ENCODE results near the gene PANK4.

The PANK4 gene

DNA sequence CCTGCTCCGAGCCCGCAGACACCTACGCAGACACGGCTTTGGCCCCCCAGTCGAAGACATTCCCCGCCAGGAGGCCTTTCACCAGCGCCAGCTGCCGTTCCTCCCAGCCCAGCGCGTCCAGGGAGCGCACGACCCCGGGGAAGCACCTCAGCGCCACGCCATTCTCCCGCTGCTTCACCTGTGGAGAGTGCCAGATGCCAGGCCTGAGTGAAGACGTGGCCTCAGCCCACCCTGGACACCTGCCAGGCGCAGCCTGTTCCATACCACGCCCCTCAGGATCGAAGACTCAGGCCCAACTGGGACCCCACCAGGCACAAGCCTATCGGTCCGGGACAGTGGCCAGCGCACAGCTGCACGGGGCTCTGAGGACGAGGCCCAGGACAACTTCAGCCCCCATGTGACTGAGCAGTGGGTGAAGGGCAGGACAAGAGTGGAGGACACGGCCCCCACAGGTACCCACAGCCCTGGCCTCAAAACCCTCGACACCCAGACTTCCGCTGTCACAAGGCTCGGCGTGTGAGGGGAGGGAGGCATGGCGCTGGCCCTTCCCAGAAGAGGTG, 13.5 kb downstream of the PANK4 start:
- DNase-seq (ENCODE audit: low spot score): no peak

DNA sequence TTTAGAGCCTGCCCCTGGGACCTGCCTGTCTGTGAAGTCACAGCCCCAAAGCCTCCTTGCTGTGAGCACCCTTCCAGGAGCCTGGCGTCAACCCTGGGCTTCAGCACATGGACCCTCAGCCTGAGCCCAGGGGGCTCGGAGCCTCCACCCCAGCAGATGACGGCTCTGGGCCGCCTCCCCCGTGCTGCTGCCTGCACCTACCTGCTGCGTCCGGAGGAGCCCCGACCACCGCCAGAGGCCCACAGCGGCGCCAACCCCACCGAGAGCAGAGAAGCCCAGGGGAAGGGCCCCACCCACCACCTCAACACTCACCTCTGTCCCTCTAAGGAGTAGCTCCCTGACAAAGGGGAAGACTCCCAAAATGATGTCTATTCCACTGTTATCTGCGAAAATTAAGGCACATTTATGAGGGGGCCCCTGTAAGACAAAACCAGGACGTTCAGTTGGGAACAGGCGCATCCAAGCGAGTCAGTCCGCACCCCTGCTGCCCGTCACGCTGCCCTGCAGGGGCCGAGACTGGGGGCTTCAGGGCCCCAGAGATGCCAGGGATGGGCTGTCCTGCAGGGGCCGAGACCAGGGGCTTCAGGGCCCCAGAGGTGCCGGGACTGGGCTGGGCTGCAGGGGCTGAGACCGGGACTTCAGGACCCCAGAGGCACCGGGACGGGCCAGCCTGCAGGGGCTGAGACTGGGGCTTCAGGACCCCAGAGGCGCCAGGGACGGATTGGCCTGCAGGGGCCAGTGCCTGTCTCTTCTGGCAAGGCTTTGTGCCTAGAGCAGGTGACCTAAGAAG, 15.8 kb downstream of the PANK4 start:
- no peak for DNase-seq (ENCODE audit: low spot score)

DNA sequence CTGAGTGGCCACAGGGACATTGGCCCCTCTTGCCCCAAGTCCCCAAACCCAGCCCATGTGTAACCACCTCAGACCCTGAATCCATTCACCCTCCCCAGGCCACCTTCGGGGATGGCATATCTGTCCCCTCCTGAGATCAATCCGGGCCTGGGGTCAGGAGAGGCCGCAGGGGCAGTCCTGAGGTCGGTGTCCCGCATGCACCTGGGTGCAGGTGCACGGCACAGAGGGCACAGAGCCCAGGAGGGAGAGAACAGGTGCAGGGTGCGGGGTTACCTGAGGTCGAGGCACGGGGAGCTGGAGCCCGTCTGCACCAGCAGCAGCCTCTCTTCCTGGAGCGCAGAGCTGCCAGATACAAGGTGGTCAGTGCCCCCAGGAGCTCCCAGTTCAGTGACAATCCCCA, 16.8 kb downstream of the PANK4 start:
- no peak for DNase-seq (ENCODE audit: low spot score)

DNA sequence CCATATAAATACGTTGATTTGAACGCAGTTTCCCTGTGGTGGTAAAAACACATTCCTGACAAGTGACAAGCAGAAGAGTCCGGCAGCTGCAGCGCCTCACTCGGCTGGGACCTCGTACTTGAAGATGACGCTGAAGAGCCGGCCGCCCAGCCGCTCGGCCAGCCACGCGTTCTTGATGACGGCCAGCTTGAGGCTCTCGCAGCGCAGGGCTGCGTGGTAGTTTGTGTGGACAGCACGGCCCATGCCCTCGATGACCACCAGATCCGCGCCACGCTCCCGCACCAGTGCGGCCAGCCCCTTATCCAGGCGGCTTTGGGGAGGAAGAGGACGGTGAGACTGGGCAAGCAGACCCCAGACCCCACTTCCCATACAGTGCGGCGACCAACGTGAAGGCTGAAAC, 17.6 kb downstream of the PANK4 start:
- DNase-seq (ENCODE audit: low spot score): no peak

DNA sequence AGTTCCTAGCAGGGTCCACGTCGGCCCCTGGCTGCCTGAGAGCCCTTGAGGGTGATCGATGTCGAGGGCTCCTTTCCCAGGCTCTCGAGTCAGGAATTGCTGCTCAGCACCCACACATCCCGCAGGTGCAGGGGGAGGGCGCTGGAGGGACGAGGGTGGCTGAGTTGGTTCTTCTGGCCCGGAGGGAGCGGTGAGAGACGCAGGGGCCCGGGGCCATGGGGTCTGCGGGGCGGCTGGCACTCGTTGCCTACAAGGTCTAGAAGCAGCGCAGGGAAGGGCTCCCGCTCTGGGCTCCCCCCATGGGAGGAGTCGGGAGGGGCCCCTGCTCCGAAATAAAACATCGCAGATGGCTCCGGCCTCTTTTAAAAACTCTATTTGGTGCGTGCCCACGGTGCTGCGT, 18.2 kb downstream of the PANK4 start:
- no peak for DNase-seq (ENCODE audit: low spot score)

DNA sequence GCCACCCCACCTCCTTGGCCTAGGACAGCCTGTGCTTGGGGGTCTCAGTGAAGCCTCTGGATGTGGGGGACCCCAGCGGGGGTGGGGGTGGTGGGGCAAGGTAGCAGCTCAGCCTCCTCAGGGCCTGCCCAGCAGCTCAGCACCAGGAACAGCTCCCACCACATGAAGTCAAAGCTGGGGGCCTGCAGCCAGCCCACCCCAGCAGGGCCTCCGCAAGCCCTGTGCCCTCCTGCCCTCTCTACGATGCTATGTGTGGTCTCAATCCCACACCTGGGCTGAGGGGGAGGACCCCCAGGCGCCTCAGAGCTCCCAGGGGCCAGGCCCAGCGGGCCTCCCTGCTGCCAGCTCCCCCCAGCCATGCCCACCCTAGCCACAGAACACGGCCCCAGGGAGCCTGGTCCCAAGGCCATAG, 18.6 kb downstream of the PANK4 start:
- DNase-seq (ENCODE audit: low spot score): no peak

DNA sequence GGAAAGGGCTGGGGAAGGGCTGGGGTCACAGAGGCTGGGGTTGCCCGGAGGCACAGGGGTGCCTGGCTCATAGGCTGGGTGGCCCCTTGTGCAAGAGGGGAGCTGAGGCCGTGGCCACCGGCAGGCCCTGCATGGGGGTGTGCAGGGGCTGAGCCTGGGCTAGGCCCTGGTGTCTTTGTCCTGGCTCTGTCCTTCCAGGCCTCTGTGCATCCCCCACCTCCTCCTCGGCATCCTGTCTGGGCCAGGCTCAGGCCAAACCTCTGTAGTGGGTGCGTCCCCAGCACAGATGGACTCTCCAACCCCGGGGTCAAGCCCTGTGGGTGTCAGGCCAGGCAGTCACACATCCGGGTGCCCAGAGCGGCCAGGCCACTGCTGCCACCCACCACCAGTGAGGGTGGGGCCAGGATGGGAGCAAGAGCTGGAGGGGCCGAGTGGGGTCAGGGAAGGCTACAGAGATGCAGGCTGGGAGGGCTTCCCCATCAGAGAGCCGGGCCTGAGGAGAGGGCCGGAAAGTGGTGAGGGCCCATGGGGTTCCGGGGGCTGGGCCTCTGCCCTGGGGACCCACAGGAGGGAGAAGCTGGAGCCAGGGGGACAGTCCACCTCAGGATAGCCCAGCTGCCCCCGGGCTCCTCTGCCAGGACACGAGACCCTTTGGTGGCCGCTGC, 19.4 kb downstream of the PANK4 start:
- no peak for DNase-seq (ENCODE audit: low spot score)

DNA sequence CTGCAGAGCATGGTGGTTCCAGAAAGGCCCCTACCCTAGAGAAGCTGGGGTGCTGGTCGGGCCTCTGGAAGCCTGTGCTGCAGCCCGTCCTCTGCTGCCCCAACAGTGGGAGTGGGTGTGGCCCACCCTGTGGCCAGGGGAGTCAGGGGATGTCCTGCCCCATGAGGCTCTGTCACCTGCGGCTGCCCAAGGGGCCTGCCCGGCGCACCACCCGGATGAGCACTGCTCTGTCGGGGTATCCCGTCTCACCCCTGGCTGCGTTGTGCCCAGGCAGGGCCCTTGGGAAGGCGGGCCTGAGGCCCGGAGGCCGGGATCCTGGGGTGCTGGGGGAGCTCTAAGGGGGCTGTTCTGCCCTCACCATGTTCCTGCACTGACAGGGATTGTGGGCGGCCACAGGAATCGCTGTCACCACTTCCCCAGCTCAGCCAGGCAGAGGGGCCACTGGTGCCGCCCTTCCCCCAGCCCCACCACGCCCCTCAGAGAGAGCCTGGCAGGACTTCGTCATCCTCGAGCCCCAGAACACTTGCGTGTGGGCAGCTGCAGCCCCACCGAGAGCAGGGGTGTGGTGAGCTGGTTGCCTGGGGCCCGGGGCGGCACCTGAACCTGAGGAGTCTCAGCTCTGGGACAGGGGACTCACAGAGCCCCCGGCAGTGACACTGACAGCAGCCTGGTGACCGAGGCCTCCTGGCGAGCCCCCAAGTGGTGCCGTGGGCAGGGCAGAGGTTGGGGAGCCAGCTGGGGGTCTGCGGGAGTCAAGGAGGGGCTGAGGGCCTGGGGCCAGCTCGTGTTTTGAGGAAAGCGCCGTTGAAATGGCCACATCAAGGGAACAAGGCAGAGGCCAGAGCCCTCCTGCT, 20.2 kb downstream of the PANK4 start:
- no peak for DNase-seq (ENCODE audit: low spot score)

DNA sequence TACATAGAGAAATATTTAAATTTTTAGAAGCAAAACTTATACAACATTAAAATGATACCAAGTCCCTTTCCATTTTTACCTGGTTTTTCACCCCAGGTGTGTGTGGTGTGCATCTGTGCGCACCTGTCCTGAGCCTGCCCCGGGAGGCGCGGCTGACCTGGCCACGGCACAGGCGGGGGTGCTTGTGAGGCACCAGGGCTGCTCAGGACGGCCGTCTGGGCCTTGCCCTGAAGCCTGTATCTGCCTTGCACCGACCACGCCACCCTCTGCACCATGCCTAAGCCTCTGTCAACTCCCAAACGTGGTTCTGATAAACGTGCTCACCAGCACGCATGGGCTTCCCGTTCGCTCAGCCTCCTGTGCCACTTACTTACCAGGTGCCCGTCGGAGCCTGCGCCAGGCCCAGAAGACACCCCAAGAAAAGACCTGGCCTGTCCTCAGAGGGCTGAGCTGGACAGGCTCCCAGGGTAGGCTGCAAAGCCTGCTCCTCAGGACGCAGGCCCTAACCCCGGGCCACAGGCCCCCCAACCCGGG, 20.9 kb downstream of the PANK4 start:
- no peak for DNase-seq (ENCODE audit: low spot score)

DNA sequence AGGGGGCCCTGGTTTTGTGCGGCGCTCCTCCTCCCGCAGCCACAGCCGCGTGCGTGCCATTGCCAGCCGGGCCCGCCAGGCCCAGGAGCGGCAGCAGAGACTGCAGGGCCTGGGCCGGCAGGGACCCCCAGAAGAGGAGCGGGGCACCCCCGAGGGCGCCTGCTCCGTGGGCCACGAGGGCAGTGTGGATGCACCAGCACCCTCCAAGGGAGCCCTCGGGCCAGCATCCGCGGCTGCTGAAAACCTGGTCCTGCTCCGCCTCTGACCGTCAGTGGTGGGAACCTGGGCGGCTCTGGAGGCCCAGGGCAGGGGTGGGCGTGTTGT, 21.5 kb downstream of the PANK4 start:
- no peak for DNase-seq (ENCODE audit: low spot score)

DNA sequence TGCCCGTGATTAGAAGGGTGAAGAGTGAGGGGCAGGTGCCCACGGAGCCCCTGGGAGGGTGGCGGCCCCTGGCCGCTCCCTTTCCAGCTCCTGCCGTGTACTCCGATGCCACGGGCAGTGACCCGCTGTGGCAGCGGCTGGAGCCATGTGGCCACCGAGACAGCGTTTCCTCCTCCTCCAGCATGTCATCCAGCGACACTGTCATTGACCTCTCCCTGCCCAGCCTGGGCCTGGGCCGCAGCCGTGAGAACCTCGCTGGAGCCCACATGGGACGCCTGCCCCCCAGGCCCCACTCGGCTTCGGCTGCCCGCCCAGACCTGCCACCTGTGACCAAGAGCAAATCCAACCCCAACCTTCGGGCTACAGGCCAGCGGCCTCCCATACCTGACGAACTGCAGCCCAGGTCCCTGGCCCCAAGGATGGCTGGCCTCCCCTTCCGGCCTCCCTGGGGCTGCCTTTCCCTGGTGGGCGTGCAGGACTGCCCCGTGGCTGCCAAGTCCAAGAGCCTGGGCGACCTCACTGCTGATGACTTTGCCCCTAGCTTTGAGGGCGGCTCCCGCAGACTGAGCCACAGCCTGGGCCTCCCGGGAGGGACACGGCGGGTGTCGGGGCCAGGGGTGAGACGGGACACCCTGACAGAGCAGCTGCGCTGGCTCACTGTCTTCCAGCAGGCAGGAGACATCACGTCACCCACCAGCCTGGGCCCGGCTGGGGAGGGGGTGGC, 22.0 kb downstream of the PANK4 start:
- DNase-seq (ENCODE audit: low spot score): no peak

DNA sequence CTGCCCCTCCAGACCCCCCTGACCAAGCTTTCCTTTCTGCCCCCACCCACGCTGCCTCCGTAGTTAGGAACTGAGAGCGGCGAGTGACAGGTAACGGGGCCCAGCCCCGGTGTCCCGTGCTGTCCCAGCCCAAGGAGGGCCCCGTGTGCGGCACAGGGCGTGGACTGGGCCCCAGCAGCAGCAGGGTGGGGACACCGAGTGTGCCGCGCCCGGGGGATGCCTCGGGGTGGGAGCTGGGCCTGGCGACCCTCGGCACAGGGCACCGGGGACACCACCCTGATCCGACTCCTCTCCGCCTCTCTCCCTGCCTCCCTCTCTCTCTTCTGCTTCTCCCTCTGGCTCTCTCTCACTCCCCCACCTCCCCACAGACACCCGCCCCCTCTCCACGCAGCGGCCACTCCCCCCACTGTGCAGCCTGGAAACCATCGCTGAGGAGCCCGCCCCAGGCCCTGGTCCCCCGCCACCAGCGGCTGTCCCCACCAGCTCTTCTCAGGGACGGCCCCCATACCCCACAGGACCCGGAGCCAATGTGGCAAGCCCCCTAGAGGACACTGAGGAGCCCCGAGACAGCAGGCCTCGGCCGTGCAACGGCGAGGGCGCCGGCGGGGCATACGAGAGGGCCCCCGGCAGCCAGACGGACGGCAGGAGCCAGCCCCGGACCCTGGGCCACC, 22.7 kb downstream of the PANK4 start:
- no peak for DNase-seq (ENCODE audit: low spot score)

DNA sequence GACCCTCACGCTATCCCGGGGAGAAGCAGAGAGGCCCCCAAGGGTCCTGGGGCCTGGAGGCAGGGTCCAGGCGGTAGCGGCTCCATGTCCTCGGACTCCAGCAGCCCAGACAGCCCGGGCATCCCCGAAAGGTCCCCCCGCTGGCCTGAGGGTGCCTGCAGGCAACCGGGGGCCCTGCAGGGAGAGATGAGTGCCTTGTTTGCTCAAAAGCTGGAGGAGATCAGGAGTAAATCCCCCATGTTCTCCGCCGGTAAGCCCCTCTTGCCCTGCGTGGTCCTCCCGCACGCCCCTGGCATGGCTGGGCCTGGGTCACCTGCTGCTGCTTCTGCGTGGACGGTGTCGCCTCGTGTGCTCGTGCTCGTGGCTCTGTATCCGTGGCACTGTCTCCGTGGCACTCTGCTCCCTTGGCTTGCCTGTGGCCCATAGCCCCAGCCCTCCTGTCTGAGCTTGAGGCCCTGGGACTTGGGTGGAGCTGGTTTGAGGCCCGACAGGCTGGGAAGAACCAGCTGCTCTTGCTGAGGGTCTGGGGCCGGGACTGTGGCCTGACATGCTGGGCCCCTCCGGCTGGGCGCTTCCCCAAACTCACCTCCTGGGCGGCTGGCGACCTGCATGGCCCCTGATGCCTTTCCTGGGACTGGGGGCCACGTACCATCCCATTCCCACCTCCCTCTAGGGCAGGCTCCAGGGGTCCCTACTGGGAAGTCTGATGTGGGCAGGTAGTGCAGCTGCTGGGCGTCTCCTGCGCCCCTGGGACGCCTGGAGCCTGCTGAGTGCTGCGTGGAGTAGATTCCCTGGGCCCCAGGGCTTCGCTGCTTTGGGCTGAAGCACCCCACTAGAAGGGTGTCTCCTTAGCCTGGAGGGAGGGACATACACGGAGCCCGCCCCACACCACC, 23.5 kb downstream of the PANK4 start:
- DNase-seq (ENCODE audit: low spot score): no peak

DNA sequence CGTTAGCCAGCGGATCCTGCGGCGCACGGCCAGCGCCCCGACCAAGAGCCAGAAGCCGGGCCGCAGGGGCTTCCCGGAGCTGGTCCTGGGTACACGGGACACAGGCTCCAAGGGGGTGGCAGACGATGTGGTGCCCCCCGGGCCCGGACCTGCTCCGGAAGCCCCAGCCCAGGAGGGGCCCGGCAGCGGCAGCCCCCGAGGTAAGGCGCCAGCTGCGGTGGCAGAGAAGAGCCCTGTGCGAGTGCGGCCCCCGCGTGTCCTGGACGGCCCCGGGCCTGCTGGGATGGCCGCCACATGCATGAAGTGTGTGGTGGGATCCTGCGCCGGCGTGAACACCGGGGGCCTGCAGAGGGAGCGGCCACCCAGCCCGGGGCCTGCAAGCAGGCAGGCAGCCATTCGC, 24.2 kb downstream of the PANK4 start:
- DNase-seq (ENCODE audit: low spot score): no peak

DNA sequence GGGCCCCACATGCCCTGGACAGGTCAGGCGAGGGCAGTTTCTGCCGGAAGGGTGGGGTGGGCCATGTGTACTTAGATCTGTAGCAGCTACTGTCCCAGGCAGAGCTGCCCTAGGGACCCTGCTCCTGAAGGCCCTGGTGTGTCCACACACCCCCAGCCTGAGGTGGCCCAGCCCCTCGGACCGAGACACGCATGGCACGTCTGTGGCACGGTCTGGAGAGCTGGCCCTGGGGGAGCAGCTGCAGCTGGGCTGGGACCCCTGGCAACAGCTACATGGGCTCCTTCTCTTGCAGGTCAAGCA, 24.6 kb downstream of the PANK4 start:
- DNase-seq (ENCODE audit: low spot score): no peak

DNA sequence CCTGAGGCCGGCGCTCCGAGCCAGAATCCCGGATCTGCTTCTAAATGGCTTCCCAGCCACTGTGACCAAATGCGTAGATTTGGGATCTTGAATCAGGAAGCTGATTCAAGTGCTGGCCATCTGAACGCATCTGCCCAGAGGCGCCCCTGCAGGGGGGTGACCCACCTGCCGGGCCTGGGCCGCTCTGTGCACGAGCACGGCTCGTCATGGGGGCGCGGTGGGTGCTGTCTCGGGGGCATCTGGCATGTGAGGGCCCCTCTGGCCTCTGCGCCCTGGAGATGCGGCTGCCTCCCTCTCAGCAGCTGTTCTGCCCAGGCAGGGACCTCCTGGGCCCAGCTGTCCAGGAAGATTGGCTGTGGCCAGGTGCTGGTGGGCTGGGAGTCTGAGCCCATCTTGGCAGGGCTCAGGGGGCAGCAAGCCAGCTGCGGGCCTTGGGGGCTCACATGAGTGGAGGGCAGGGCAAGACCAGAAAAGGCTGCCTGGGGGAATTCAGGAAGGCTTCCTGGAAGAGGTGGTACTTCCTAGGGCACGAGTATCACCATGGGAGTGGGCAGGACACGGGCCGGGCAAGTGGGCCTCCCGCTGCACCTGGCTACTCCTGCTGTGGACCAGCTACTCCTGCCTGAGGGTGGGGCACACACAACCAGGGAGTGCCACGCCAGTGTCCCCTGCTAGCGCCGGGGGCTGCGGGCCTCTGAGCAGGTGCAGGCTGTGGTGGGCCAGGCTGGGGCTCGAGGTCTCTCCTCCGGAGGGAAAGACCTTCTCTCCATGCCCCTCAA, 25.2 kb downstream of the PANK4 start:
- DNase-seq (ENCODE audit: low spot score): no peak

DNA sequence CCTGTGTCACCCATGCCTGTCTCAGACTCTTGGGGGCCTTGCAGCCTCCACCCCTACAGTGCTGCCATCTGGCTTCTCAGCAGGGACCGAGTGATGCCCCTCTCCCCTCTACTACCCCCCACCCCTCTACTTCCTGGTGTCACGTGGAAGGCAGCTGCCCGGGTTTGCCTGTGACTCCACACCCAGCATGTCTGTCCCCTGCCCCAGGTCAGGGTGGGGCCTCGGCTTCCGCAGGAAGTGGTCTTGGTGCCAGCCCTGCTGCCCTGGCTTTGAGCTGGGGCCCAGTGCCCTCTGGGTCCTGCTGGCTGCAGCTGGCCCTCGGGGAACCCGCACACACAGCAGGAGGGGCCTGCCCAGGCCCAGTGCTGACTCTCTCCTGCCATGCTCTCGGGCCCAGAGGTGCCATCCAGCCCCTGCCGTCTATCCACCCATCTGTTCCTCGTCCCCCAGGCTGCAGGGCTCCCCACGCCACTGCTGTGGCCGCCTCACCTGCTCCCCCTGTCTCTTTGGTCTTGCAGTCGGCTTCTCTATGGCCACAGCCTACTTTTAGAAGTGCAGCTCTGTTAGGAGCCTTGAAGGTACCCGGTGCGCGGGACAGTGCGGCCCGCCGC, 26.3 kb downstream of the PANK4 start:
- DNase-seq (ENCODE audit: low spot score): no peak

DNA sequence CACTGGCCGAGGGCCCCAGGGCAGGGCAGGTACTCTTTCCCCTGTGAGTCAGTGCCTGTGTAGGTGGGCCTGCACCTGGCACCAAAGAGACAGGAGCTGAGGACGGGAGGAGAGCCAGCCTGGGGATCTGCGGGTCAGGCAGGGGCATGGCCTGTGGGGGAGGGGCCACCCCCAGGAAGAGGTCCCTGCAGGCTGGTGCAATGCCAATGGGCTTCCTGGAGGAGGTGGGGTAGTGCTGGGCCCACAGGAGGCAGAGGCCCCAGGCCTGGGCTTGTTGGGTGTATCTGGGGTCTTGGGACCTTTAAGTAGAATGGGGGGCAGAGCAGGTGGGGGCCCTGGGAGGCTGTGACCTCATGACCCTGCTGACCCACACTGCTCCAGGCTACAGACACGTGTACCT, 27.1 kb downstream of the PANK4 start:
- no peak for DNase-seq (ENCODE audit: low spot score)

DNA sequence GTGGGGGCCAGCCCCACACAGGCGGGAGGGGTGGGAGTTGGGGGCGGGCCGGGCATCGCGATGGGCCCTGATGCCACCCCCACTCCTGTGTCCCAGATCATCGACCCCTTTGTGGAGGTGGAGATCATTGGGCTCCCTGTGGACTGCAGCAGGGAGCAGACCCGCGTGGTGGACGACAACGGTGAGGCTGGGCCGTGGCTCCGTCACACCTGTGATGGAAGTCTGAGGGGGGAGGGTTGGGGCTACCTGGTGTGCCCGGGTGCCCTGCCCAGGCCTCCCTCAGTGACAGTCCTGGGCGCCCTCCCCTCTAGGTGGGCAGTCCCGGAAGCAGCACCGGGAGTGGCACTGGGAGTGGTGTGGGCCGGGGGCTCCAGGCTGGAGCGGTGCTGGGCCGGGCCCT, 27.7 kb downstream of the PANK4 start:
- no peak for DNase-seq (ENCODE audit: low spot score)
